Measurements from ENCODE around the gene RITA1. TPM values are rescaled to one million over a fixed set of nuclear protein-coding genes. Genes with fewer than 3 reads are reported as not detected.

Gene RITA1
- total RNA-seq, 1 donor from 2014 or later = 17.9 TPM

GRCh38 chr12:113208041-113208934, 22.8 kb downstream of the RITA1 start:
- peak overlapping the region; percentile 72 for H3K27ac ChIP-seq (replicated peaks)
- no peaks in the 10 kb centered on the region for H3K9me3 ChIP-seq (replicated peaks)
- peak; percentile 38 for DNase-seq
- intact Hi-C loops (cut with micrococcal nuclease) = no loop called here
- no peaks in the 10 kb centered on the region for H3K36me3 ChIP-seq
- H3K4me1 ChIP-seq = peaks cover 33% of the 10 kb centered on the region
- H3K4me3 ChIP-seq = no peak overlapping the region
- H3K27me3 ChIP-seq (ENCODE audit: low read depth) = no peaks in the 10 kb centered on the region
- TF ChIP-seq, protein P1, sequence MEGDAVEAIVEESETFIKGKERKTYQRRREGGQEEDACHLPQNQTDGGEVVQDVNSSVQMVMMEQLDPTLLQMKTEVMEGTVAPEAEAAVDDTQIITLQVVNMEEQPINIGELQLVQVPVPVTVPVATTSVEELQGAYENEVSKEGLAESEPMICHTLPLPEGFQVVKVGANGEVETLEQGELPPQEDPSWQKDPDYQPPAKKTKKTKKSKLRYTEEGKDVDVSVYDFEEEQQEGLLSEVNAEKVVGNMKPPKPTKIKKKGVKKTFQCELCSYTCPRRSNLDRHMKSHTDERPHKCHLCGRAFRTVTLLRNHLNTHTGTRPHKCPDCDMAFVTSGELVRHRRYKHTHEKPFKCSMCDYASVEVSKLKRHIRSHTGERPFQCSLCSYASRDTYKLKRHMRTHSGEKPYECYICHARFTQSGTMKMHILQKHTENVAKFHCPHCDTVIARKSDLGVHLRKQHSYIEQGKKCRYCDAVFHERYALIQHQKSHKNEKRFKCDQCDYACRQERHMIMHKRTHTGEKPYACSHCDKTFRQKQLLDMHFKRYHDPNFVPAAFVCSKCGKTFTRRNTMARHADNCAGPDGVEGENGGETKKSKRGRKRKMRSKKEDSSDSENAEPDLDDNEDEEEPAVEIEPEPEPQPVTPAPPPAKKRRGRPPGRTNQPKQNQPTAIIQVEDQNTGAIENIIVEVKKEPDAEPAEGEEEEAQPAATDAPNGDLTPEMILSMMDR (IDR thresholded peaks at IDR 0.05; ENCODE audit: borderline replicate concordance) = no peak

DNA sequence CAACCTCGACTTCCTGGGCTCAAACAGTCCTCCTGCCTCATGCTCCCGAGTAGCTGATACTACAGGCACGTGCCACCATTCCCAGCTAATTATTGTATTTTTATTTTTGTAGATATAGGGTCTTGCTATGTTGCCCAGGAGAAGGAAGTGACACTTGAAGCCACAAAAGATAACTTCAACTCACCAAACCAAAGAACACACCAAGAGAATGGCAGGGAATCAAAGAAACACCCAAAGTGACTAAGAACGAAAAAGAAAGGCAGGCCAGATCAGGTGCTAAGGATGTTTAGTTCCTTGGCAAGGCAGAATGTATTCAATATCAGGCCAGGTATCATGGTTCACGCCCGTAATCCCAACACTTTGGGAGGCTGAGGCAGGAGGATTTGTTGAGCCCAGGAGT, 25.6 kb downstream of the RITA1 start:
- Histone ChIP-seq H3K9me3 (replicated peaks) (no peaks in the 10 kb centered on the region), H3K27ac (replicated peaks) (no peak overlapping the region), H3K27me3 (ENCODE audit: low read depth) (no peaks in the 10 kb centered on the region), H3K4me3 (no peak overlapping the region), H3K4me1 (peaks cover 45% of the 10 kb centered on the region), H3K36me3 (no peaks in the 10 kb centered on the region)
- DNase-seq = no peak
- TF ChIP-seq, protein P1 (IDR thresholded peaks at IDR 0.05; ENCODE audit: borderline replicate concordance) = no peak
- intact Hi-C loops (cut with micrococcal nuclease) = no loop called here

- TF ChIP-seq, protein P1 (IDR thresholded peaks at IDR 0.05; ENCODE audit: borderline replicate concordance) = peak; percentile 18
- Histone ChIP-seq H3K4me3 (no peak overlapping the region), H3K36me3 (no peaks in the 10 kb centered on the region), H3K27me3 (ENCODE audit: low read depth) (no peaks in the 10 kb centered on the region), H3K9me3 (replicated peaks) (no peaks in the 10 kb centered on the region), H3K4me1 (peaks cover 34% of the 10 kb centered on the region), H3K27ac (replicated peaks) (peak overlapping the region; percentile 64)
- intact Hi-C loops (cut with micrococcal nuclease) = no loop called here
- DNase-seq = peak; percentile 67
These were observed 29.4 kb downstream of the RITA1 start for GRCh38 chr12:113214895-113215400.

DNA sequence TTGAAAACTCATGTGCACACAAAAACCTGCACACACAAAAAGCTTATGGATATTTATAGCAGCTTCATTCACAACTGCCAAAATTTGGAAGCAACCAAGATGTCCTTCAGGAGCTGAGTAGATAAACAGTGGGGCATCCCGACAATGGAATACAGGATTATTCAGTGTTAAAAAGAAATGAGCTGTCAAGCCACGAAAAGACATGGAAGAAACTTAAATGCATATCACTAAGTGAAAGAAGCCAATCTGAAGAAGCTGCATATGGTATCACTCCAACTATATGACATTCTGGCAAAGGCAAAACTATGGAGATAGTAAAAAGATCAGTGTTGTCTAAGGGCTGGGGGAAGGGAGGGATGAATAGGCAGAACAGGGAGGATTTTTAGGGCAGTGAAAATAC, 30.5 kb downstream of the RITA1 start:
- Histone ChIP-seq H3K27ac (replicated peaks) (peak overlapping the region; percentile 0), H3K4me3 (no peak overlapping the region), H3K9me3 (replicated peaks) (no peaks in the 10 kb centered on the region), H3K4me1 (peaks cover 42% of the 10 kb centered on the region), H3K27me3 (ENCODE audit: low read depth) (no peaks in the 10 kb centered on the region), H3K36me3 (no peaks in the 10 kb centered on the region)
- TF ChIP-seq, protein P1 (IDR thresholded peaks at IDR 0.05; ENCODE audit: borderline replicate concordance) = no peak
- no peak for DNase-seq
- intact Hi-C loops (cut with micrococcal nuclease) = no loop called here

GRCh38 chr12:113220593-113221180, 35.2 kb downstream of the RITA1 start:
- H3K4me1 ChIP-seq = peaks cover 60% of the 10 kb centered on the region
- peak overlapping the region; percentile 44 for H3K27ac ChIP-seq (replicated peaks)
- no peaks in the 10 kb centered on the region for H3K27me3 ChIP-seq (ENCODE audit: low read depth)
- peaks cover under 1% of the 10 kb centered on the region for H3K36me3 ChIP-seq
- no peak for DNase-seq
- TF ChIP-seq, protein P1 (IDR thresholded peaks at IDR 0.05; ENCODE audit: borderline replicate concordance) = no peak
- peak overlapping the region; percentile 97 for H3K4me3 ChIP-seq
- H3K9me3 ChIP-seq (replicated peaks) = no peaks in the 10 kb centered on the region
- intact Hi-C loops (cut with micrococcal nuclease) = no loop called here

Data from left ventricle myocardium inferior (tissue), 1 donor.